ENCODE results near the gene RNF207. TPM values are rescaled to one million over a fixed set of nuclear protein-coding genes. Genes with fewer than 3 reads are reported as not detected.

RNF207 gene
- total RNA-seq (2022; extraction: Qiagen RNA extraction) = 9.4 to 13.8 TPM (median 11.3 TPM) in 5 replicates

GRCh38 chr1:6205849-6206519, at the start of gene RNF207:
Gene RNF207 (plus strand): TSS chr1:6206119. CDS start chr1:6206536, 417 bp downstream.

GRCh38 chr1:6180268-6180706, 25.6 kb upstream of the RNF207 start, which contains the start of gene CHD5:
Gene CHD5 (minus strand): TSS chr1:6180321. CDS start chr1:6180023, 298 bp downstream.

GRCh38 chr1:6199298-6200187, 6.4 kb upstream of the RNF207 start, which contains the start of gene RPL22:
Gene RPL22 (minus strand): TSS chr1:6199595. CDS start chr1:6199573, 22 bp downstream.

GRCh38 chr1:6243993-6244392, 38.1 kb downstream of the RNF207 start, which contains the start of gene HES3:
Gene HES3 (plus strand): TSS chr1:6244179. CDS start chr1:6244366, 187 bp downstream.

GRCh38 chr1:6260961-6261614, 55.2 kb downstream of the RNF207 start, which contains the start of gene GPR153:
Gene GPR153 (minus strand): TSS chr1:6261098. CDS start chr1:6254905, 6,193 bp downstream.

Other genes with a start within 250 kb of the RNF207 start
- 4.2 to 5.8 TPM (median 5.3 TPM) in 5 replicates for gene NPHP4, start 213.7 kb upstream of the RNF207 start, total RNA-seq (2022; extraction: Qiagen RNA extraction)
- gene KCNAB2, start 160.2 kb upstream of the RNF207 start, total RNA-seq (2022; extraction: Qiagen RNA extraction) = 6.9 to 8.2 TPM (median 7.7 TPM) in 5 replicates
- 1.5 to 2.8 TPM (median 1.8 TPM) in 5 replicates for gene CHD5, start 25.8 kb upstream of the RNF207 start, total RNA-seq (2022; extraction: Qiagen RNA extraction)
- 284 to 448 TPM (median 429 TPM) in 5 replicates for gene RPL22, start 6.5 kb upstream of the RNF207 start, total RNA-seq (2022; extraction: Qiagen RNA extraction)
- 51.0 to 56.7 TPM (median 53.3 TPM) in 5 replicates for gene ICMT, start 29.8 kb downstream of the RNF207 start, total RNA-seq (2022; extraction: Qiagen RNA extraction)
- not detected in 5 replicates for gene HES3, start 38.1 kb downstream of the RNF207 start, total RNA-seq (2022; extraction: Qiagen RNA extraction)
- 4.8 to 7.7 TPM (median 7.4 TPM) in 5 replicates for gene GPR153, start 55.0 kb downstream of the RNF207 start, total RNA-seq (2022; extraction: Qiagen RNA extraction)
- gene ACOT7, start 187.6 kb downstream of the RNF207 start, total RNA-seq (2022; extraction: Qiagen RNA extraction) = 76.2 to 109 TPM (median 105 TPM) in 5 replicates
- gene HES2, start 213.8 kb downstream of the RNF207 start, total RNA-seq (2022; extraction: Qiagen RNA extraction) = 3.1 to 6.0 TPM (median 4.8 TPM) in 5 replicates
- gene ESPN, start 218.7 kb downstream of the RNF207 start, total RNA-seq (2022; extraction: Qiagen RNA extraction) = 0.43 to 0.79 TPM (median 0.53 TPM) in 5 replicates

All from A549 treated with AZD2906 at 1 μM for 4 hours (cell line).